K562 (cell line): Measurements from ENCODE around the gene ANKS1A. TPM values are rescaled to one million over a fixed set of nuclear protein-coding genes. Genes with fewer than 3 reads are reported as not detected.

Source experiments
- ATAC-seq: fragments of 200-7000 bp; cut with Tn5 transposase; 3 replicates; pipeline ENCODE4 v1.9.1; 2020; ENCODE audit warnings: moderate library complexity
- BruUV-seq: library from RNA; stranded (reverse); fragments of 400-500 nt; replicated peaks from 2 replicates; lab custom pipeline; 2021; lab: Mats Ljungman, UMichigan
- CTCF ChIA-PET: fragments of 300-600 bp; formaldehyde crosslinking; extraction: SDS; loops from one replicate; lab custom pipeline; 2021; ENCODE audit warnings: low intra/inter-chr PET ratio; lab: Yijun Ruan, JAX
- POLR2A ChIA-PET: fragments of 300-600, 350-650 bp; sonication (Branson Sonifier 250); formaldehyde crosslinking; extraction: SDS; loops from one replicate; lab custom pipeline; 2021; ENCODE audit warnings: antibody characterized with exemption, inconsistent platforms; lab: Yijun Ruan, JAX
- DNase-seq, 4 experiments: peaks; one replicate each; pipeline versions ENCODE4 v3.0.0 to v3.0.0-alpha.2; 2011 to 2018; ENCODE audit warnings: low spot score in 3 of 4, mixed read lengths in 3 of 4; ENCODE audit errors: extremely low read depth in 1 of 4
- FAIRE-seq: peaks from 2 replicates; lab custom pipeline; 2011; peaks lifted over from hg19 to GRCh38; lab: Jason Lieb, UNC
- H2AFZ ChIP-seq: 2 replicates; pipeline ENCODE4 v1.6.0; 2011; ENCODE audit warnings: low read depth, low read length, control low read depth, inconsistent platforms
- H3K27ac ChIP-seq: fragments of 200-600 bp; 3 replicates; pipeline ENCODE4 v1.8.0; 2011; ENCODE audit warnings: low read depth, mild to moderate bottlenecking, control low read depth, inconsistent platforms, low read length, moderate library complexity, mixed read lengths; ENCODE audit errors: extremely low read depth
- H3K27me3 ChIP-seq, 2 experiments: fragments of 300-600 bp in 1 of 2; 2 replicates in 1 of 2; 3 replicates in 1 of 2; pipeline versions ENCODE4 v1.6.0 to v1.8.0; 2011; ENCODE audit warnings: inconsistent platforms in 2 of 2, low read length in 2 of 2, mild to moderate bottlenecking in 1 of 2, mixed read lengths in 1 of 2, moderate library complexity in 1 of 2; ENCODE audit not compliant: control insufficient read depth in 2 of 2, insufficient read depth in 2 of 2
- H3K36me3 ChIP-seq: fragments of 300-600 bp; 3 replicates; pipeline ENCODE4 v1.8.0; 2011; ENCODE audit warnings: mild to moderate bottlenecking, low read length, inconsistent platforms; ENCODE audit not compliant: control insufficient read depth, insufficient read depth
- H3K4me1 ChIP-seq, 2 experiments: fragments of 200-600 bp in 1 of 2; replicated peaks in 1 of 2; 2 replicates in 1 of 2; 3 replicates in 1 of 2; pipeline versions ENCODE4 v1.5.1 to v1.8.0; 2011; ENCODE audit warnings: inconsistent platforms in 2 of 2, low read length in 2 of 2, mild to moderate bottlenecking in 1 of 2, mixed read lengths in 1 of 2, moderate library complexity in 1 of 2; ENCODE audit not compliant: control insufficient read depth in 2 of 2, insufficient read depth in 2 of 2
- H3K4me2 ChIP-seq: 2 replicates; pipeline ENCODE4 v1.6.1; 2011; ENCODE audit warnings: low read length, control low read depth, inconsistent platforms, mixed read lengths; ENCODE audit not compliant: insufficient read depth
- H3K4me3 ChIP-seq: fragments of 200-600 bp; sonication (generic), shearing (Covaris generic); 2 replicates; pipeline ENCODE4 v1.5.1; 2016; ENCODE audit warnings: control low read depth, inconsistent platforms
- H3K79me2 ChIP-seq: fragments of 200-600 bp; 3 replicates; pipeline ENCODE4 v1.8.0; 2011; ENCODE audit warnings: low read length, inconsistent platforms; ENCODE audit not compliant: control insufficient read depth, insufficient read depth
- H3K9ac ChIP-seq, 2 experiments: 2 replicates each; pipeline versions ENCODE4 v1.6.0 to v1.6.1; 2011; ENCODE audit warnings: low read depth in 2 of 2, low read length in 2 of 2, control low read depth in 1 of 2, inconsistent platforms in 1 of 2, mild to moderate bottlenecking in 1 of 2, mixed read lengths in 1 of 2; ENCODE audit not compliant: insufficient read depth in 1 of 2
- H3K9me1 ChIP-seq: one replicate; pipeline ENCODE4 v1.6.0; 2011; ENCODE audit warnings: inconsistent platforms, mild to moderate bottlenecking, low read length, moderate library complexity; ENCODE audit not compliant: control insufficient read depth, insufficient read depth
- H3K9me3 ChIP-seq: replicated peaks from 2 replicates; pipeline ENCODE4 v1.5.1; 2011; ENCODE audit warnings: low read depth, low read length, inconsistent platforms; ENCODE audit not compliant: control insufficient read depth, insufficient read depth
- H4K20me1 ChIP-seq: replicated peaks from 2 replicates; pipeline ENCODE4 v1.6.1; 2011; ENCODE audit warnings: low read length, inconsistent platforms, mixed read lengths; ENCODE audit not compliant: control insufficient read depth, insufficient read depth
- BRD4 ChIP-seq: fragments of 200-600 bp; sonication (generic); IDR thresholded peaks from 2 replicates; pipeline ENCODE4 v1.6.1; 2017; ENCODE audit warnings: inconsistent platforms
- POLR2G ChIP-seq: fragments of 200-400 bp; formaldehyde crosslinking; IDR thresholded peaks from 2 replicates; pipeline ENCODE4 v1.6.1; 2017; ENCODE audit warnings: low read depth, mild to moderate bottlenecking, antibody characterized with exemption, low read length, moderate library complexity
- ZBTB7A ChIP-seq: IDR thresholded peaks from 2 replicates; pipeline ENCODE4 v1.6.1; 2011; ENCODE audit warnings: low read depth, mild to moderate bottlenecking, low read length, moderate library complexity, borderline replicate concordance; ENCODE audit not compliant: control insufficient read depth
- WGBS: fragments of 100-300 bp; shearing (Covaris generic); methylation state at CpG from one replicate; pipeline ENCODE4 v1.1.6; 2016; ENCODE audit warnings: low coverage, mixed read lengths; ENCODE audit not compliant: insufficient coverage; ENCODE audit errors: missing lambda C conversion rate; 5-methylcytosine and 5-hydroxymethylcytosine counted together
- in situ Hi-C: fragments of 300-500 bp; cut with MboI; formaldehyde crosslinking; loops from 4 replicates; pipeline ENCODE4 v1.15.0; 2018; ENCODE audit warnings: inconsistent platforms, mixed read lengths
- intact Hi-C: fragments of 100-400 bp; cut with micrococcal nuclease; formaldehyde crosslinking; loops from 2 replicates; pipeline ENCODE4 v1.14.2; 2022
- polyA plus RNA-seq, 8 experiments: library from polyadenylated mRNA; depleted of rRNA in 4 of 8; stranded (reverse) in 5 of 8; unstranded in 3 of 8; fragments of >200 nt; fragmentation: Nextera tagmentation in 2 of 8; fragmentation: Illumina TruSeq in 1 of 8; extraction: Ambion mirVana in 2 of 8; extraction: Trizol in 1 of 8; gene quantifications; 2 replicates each; pipeline versions ENCODE4 v1.2.1 to v1.2.3, GENCODE V29; 2011 to 2014; ENCODE audit warnings: inconsistent platforms in 1 of 8, missing spikeins in 1 of 8
- total RNA-seq, 7 experiments: library from RNA; depleted of rRNA in 6 of 7; stranded (reverse); fragments of >200 nt in 6 of 7; fragmentation: Illumina TruSeq in 2 of 7; extraction: Trizol in 2 of 7; gene quantifications; 2 replicates each; pipeline versions ENCODE4 v1.2.1 to v1.2.3, GENCODE V29; 2011 to 2021; ENCODE audit warnings: low replicate concordance in 1 of 7

The ANKS1A gene
- total and polyA plus RNA-seq, 9 of the 15 experiments (the other 6 are each of a cell fraction or from before 2014, with no cell fraction given): 1.1 to 13.8 (median 5.3) TPM

- Histone ChIP-seq H3K4me2 (no peak overlapping the region), H3K4me3 (no peak overlapping the region), H3K27ac (no peak overlapping the region), H4K20me1 (0 out of 2 replicates have a peak, but pooled peaks cover 3% of the 10 kb centered on the region), H3K4me1 (peaks cover 0 to 6% of the 10 kb centered on the region in 2 experiments; a peak in 2 of 5 replicates), H3K27me3 (no peaks in the 10 kb centered on the region), H3K9me3 (no peaks in the 10 kb centered on the region), H2AFZ (no peak overlapping the region), H3K36me3 (peaks cover 9% of the 10 kb centered on the region; the same call in 2 of the 3 replicates), H3K79me2 (no peaks in the 10 kb centered on the region), H3K9ac (no peak overlapping the region), H3K9me1 (peaks cover 2% of the 10 kb centered on the region)
- FAIRE-seq: no peak
- ChIA-PET POLR2A (interaction anchor here (0.7 to 3.0 kb wide), 3 partner anchors 10 to 31 kb away, joined by 3 to 13 read pairs (median 3); no protein-coding TSS in a partner anchor), CTCF (no interaction called here)
- ATAC-seq: no peak
- WGBS: 64% methylated on average over 14 of the region's 14 CpGs
- intact Hi-C loops (no loop called here), in situ Hi-C loops (no loop called here)
- no peak for TF ChIP-seq ZBTB7A
- no TSS peak for BruUV-seq
- DNase-seq: no peak
These were observed 173.9 kb downstream of the ANKS1A start for GRCh38 chr6:35062676-35063574.

- H3K9me3 ChIP-seq: no peaks in the 10 kb centered on the region
- H3K27me3 ChIP-seq: no peaks in the 10 kb centered on the region
- intact Hi-C loops (no loop called here), in situ Hi-C loops (no loop called here)
- no peak for DNase-seq
- H2AFZ ChIP-seq: no peak overlapping the region
- H3K4me2 ChIP-seq: no peak overlapping the region
- ChIA-PET POLR2A (interaction anchor here (3.0 kb wide), 1 partner anchor 11 kb away, joined by 13 read pairs; no protein-coding TSS in a partner anchor), CTCF (no interaction called here)
- peak overlapping the region in 1 of 2 experiments; percentile 59; a peak in 1 of 4 replicates for H3K9ac ChIP-seq
- TF ChIP-seq POLR2G (peak; percentile 18; the same call in 1 of the 2 replicates), BRD4 (no peak)
- peaks cover 2% of the 10 kb centered on the region for H3K9me1 ChIP-seq
- no peak overlapping the region for H3K4me3 ChIP-seq
- no peak overlapping the region for H3K27ac ChIP-seq
- no peak for ATAC-seq
- peaks cover 9% of the 10 kb centered on the region; the same call in 1 of the 3 replicates for H3K36me3 ChIP-seq
- H3K79me2 ChIP-seq: no peaks in the 10 kb centered on the region
- no peak for FAIRE-seq
- H4K20me1 ChIP-seq: peaks cover 3% of the 10 kb centered on the region; the same call in 1 of the 2 replicates
- peaks cover 0 to 6% of the 10 kb centered on the region in 2 experiments; a peak in 2 of 5 replicates for H3K4me1 ChIP-seq
- no TSS peak for BruUV-seq
- 38% methylated on average over 11 of the region's 11 CpGs for WGBS
These were observed 174.7 kb downstream of the ANKS1A start for GRCh38 chr6:35063701-35064280.
